HepG2 (cell line): ENCODE results near the gene MAN1C1. TPM values are rescaled to one million over a fixed set of nuclear protein-coding genes. Genes with fewer than 3 reads are reported as not detected.

Source experiments
- ATAC-seq: fragments of 200-7000 bp; cut with Tn5 transposase; 3 replicates; pipeline ENCODE4 v1.9.1; 2020; ENCODE audit warnings: mild to moderate bottlenecking, moderate library complexity
- BruUV-seq: library from RNA; stranded (reverse); fragments of 400-500 nt; replicated peaks from 2 replicates; lab custom pipeline; 2021; lab: Mats Ljungman, UMichigan
- CTCF ChIA-PET: fragments of 300-600 bp; formaldehyde crosslinking; extraction: SDS; loops from one replicate; lab custom pipeline; 2021; ENCODE audit warnings: low total read pairs, inconsistent platforms, low intra/inter-chr PET ratio; lab: Yijun Ruan, JAX
- POLR2A ChIA-PET: fragments of 350-600 bp; sonication (Branson Sonifier 250); formaldehyde crosslinking; loops from one replicate; lab custom pipeline; 2020; ENCODE audit warnings: antibody characterized with exemption, inconsistent platforms; lab: Yijun Ruan, JAX
- DNase-seq: peaks from one replicate; pipeline ENCODE4 v3.0.0-alpha.2; 2015; ENCODE audit warnings: low spot score
- FAIRE-seq: peaks from 3 replicates; lab custom pipeline; 2011; peaks lifted over from hg19 to GRCh38; lab: Jason Lieb, UNC
- H2AFZ ChIP-seq: one replicate; pipeline ENCODE4 v1.6.1; 2011; ENCODE audit warnings: low read length, inconsistent platforms
- H3K27ac ChIP-seq: fragments of 300-600 bp; 3 replicates; pipeline ENCODE4 v1.8.0; 2011; ENCODE audit warnings: mixed run types, mild to moderate bottlenecking, mixed read lengths, low read length, inconsistent platforms; ENCODE audit not compliant: insufficient read depth; ENCODE audit errors: extremely low read length
- H3K27me3 ChIP-seq, 2 experiments: fragments of 200-600 bp in 1 of 2; 2 replicates in 1 of 2; 3 replicates in 1 of 2; pipeline versions ENCODE4 v1.6.0 to v1.8.0; 2011; ENCODE audit warnings: low read length in 2 of 2, mild to moderate bottlenecking in 2 of 2, moderate library complexity in 2 of 2, inconsistent platforms in 1 of 2; ENCODE audit not compliant: insufficient read depth in 2 of 2, control insufficient read depth in 1 of 2
- H3K36me3 ChIP-seq, 2 experiments: fragments of 200-600 bp in 1 of 2; replicated peaks in 1 of 2; 2 replicates in 1 of 2; 3 replicates in 1 of 2; pipeline versions ENCODE4 v1.5.1 to v1.8.0; 2011; ENCODE audit warnings: low read length in 2 of 2, inconsistent platforms in 1 of 2; ENCODE audit not compliant: insufficient read depth in 2 of 2, control insufficient read depth in 1 of 2
- H3K4me1 ChIP-seq: 2 replicates; pipeline ENCODE4 v1.5.1; 2012; ENCODE audit warnings: low read length, inconsistent platforms; ENCODE audit not compliant: insufficient read depth
- H3K4me2 ChIP-seq: 2 replicates; pipeline ENCODE4 v1.6.0; 2011; ENCODE audit warnings: low read depth, low read length, inconsistent platforms
- H3K4me3 ChIP-seq, 3 experiments: fragments of 200-600 bp in 1 of 3; sonication (generic), shearing (Covaris generic) in 1 of 3; replicated peaks in 1 of 3; 2 replicates each; pipeline ENCODE4 v1.5.1; 2011 to 2016; ENCODE audit warnings: low read length in 3 of 3, inconsistent platforms in 2 of 3, low read depth in 2 of 3, mild to moderate bottlenecking in 2 of 3, control low read depth in 1 of 3, mixed read lengths in 1 of 3; ENCODE audit not compliant: insufficient read depth in 1 of 3
- H3K79me2 ChIP-seq: one replicate; pipeline ENCODE4 v1.6.1; 2011; ENCODE audit warnings: low read length, inconsistent platforms; ENCODE audit not compliant: insufficient read depth
- H3K9ac ChIP-seq: 2 replicates; pipeline ENCODE4 v1.6.0; 2011; ENCODE audit warnings: mild to moderate bottlenecking, low read depth, low read length, inconsistent platforms; ENCODE audit not compliant: insufficient read depth
- H3K9me3 ChIP-seq: 2 replicates; pipeline ENCODE4 v1.5.1; 2012; ENCODE audit warnings: mild to moderate bottlenecking, low read length
- H4K20me1 ChIP-seq: 2 replicates; pipeline ENCODE4 v1.6.0; 2011; ENCODE audit warnings: inconsistent platforms, mild to moderate bottlenecking, low read length, moderate library complexity; ENCODE audit not compliant: insufficient read depth
- HHEX ChIP-seq: IDR thresholded peaks from 2 replicates; pipeline ENCODE4 v1.6.1; 2016; ENCODE audit warnings: control low read depth
- IRX3 ChIP-seq: sonication (generic); formaldehyde crosslinking; IDR thresholded peaks from 2 replicates; pipeline ENCODE4 v1.8.1; 2023; ENCODE audit warnings: mild to moderate bottlenecking, low read depth, missing genetic modification reagents, borderline replicate concordance
- NFATC3 ChIP-seq: sonication (generic); formaldehyde crosslinking; IDR thresholded peaks from 2 replicates; pipeline ENCODE4 v1.5.1; 2020; ENCODE audit warnings: mild to moderate bottlenecking, missing genetic modification reagents
- PHF8 ChIP-seq: sonication (generic); formaldehyde crosslinking; IDR thresholded peaks from 2 replicates; pipeline ENCODE4 v1.5.0; 2020; ENCODE audit warnings: missing genetic modification reagents
- ZFP62 ChIP-seq: sonication (generic); formaldehyde crosslinking; IDR thresholded peaks from 2 replicates; pipeline ENCODE4 v1.4.0; 2020; ENCODE audit warnings: missing genetic modification reagents
- ZNF605 ChIP-seq: sonication (generic); formaldehyde crosslinking; IDR thresholded peaks from 2 replicates; pipeline ENCODE4 v1.8.0; 2022; ENCODE audit warnings: mild to moderate bottlenecking, missing genetic modification reagents
- ZNF891 ChIP-seq: sonication (generic); formaldehyde crosslinking; IDR thresholded peaks from 2 replicates; pipeline ENCODE4 v1.5.0; 2020; ENCODE audit warnings: mild to moderate bottlenecking, missing genetic modification reagents
- WGBS: methylation state at CpG from one replicate; pipeline ENCODE4 v1.1.6; 2017; ENCODE audit warnings: low lambda C conversion rate; 5-methylcytosine and 5-hydroxymethylcytosine counted together
- in situ Hi-C: cut with HindIII; loops from 2 replicates; pipeline ENCODE4 v1.10.0; 2017; ENCODE audit warnings: low pct_unique_long_range_greater_than_20kb; ENCODE audit not compliant: extremely low pct_ligation_motif_present
- intact Hi-C: fragments of 100-400 bp; cut with micrococcal nuclease; formaldehyde crosslinking; loops from one replicate; pipeline ENCODE4 v1.10.0; 2022; ENCODE audit not compliant: unreplicated experiment
- polyA plus RNA-seq, 8 experiments: library from polyadenylated mRNA; depleted of rRNA in 3 of 8; stranded (reverse) in 7 of 8; unstranded in 1 of 8; fragments of >200 nt; fragmentation: Illumina TruSeq in 4 of 8; extraction: Trizol in 4 of 8; gene quantifications; 2 replicates each; pipeline versions ENCODE4 v1.2.1 to v1.2.3, GENCODE V29; 2011 to 2016; ENCODE audit warnings: low read depth in 4 of 8, missing spikeins in 1 of 8, mixed read lengths in 1 of 8; ENCODE audit not compliant: insufficient read depth in 1 of 8
- total RNA-seq, 5 experiments: library from RNA; depleted of rRNA; stranded (reverse); fragments of >200 nt; fragmentation: Illumina TruSeq; extraction: Trizol; gene quantifications; 2 replicates each; pipeline ENCODE4 v1.2.3, GENCODE V29; 2016; ENCODE audit warnings: low read depth in 1 of 5
- TF ChIP-seq, protein P1 (sequence below): sonication (generic); formaldehyde crosslinking; IDR thresholded peaks from 2 replicates; pipeline ENCODE4 v1.4.0; 2020; ENCODE audit warnings: mild to moderate bottlenecking, missing genetic modification reagents, borderline replicate concordance

Gene MAN1C1
- total and polyA plus RNA-seq, 2 of the 13 experiments (the other 11 are each of a cell fraction or from before 2014, with no cell fraction given) = 0.18 to 0.49 TPM

DNA sequence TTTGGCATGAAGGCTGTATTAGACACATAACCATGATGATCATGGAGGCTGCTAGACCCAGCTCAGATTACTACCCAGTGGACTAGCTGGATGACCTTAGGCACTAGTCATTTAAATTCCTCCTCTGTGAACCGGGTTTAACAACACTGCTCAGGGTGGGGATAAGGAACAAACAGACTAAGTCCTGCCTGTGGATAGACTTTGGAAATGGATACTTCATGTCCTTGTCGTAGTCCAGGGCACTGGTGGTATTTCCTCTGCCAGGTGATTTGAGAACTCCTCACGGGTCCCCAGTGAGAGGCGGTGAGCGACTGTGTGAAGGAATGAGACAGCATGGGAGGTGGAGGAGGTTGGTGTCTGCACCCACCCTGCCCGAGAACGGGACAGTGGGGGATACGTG is 110.5 kb downstream of the MAN1C1 start:
- Histone ChIP-seq H3K4me1 (peaks cover 15% of the 10 kb centered on the region), H2AFZ (no peak overlapping the region), H3K4me2 (no peak overlapping the region), H3K4me3 (no peak overlapping the region), H3K27ac (no peak overlapping the region), H3K9me3 (no peaks in the 10 kb centered on the region), H3K79me2 (no peaks in the 10 kb centered on the region), H3K36me3 (no peaks in the 10 kb centered on the region), H4K20me1 (no peaks in the 10 kb centered on the region), H3K27me3 (peaks cover 2 to 25% of the 10 kb centered on the region in 2 experiments; a peak in 4 of 5 replicates), H3K9ac (no peak overlapping the region)
- ATAC-seq = peak; percentile 19
- ChIA-PET CTCF (no interaction called here), POLR2A (no interaction called here)
- no peak for FAIRE-seq
- WGBS = 16% methylated on average over 8 of the region's 8 CpGs
- intact Hi-C loops (no loop called here), in situ Hi-C loops (no loop called here)
- no TSS peak for BruUV-seq
- DNase-seq = no peak
- TF ChIP-seq ZNF605 (CRISPR knock-in tag) = no peak
- no peak for TF ChIP-seq PHF8 (CRISPR knock-in tag)
- TF ChIP-seq IRX3 (CRISPR knock-in tag) = no peak
- no peak for TF ChIP-seq NFATC3 (CRISPR knock-in tag)
- TF ChIP-seq HHEX (CRISPR knock-in tag) = no peak
- no peak for TF ChIP-seq ZNF891 (CRISPR knock-in tag)
- TF ChIP-seq ZFP62 (CRISPR knock-in tag) = no peak
- TF ChIP-seq, protein P1, sequence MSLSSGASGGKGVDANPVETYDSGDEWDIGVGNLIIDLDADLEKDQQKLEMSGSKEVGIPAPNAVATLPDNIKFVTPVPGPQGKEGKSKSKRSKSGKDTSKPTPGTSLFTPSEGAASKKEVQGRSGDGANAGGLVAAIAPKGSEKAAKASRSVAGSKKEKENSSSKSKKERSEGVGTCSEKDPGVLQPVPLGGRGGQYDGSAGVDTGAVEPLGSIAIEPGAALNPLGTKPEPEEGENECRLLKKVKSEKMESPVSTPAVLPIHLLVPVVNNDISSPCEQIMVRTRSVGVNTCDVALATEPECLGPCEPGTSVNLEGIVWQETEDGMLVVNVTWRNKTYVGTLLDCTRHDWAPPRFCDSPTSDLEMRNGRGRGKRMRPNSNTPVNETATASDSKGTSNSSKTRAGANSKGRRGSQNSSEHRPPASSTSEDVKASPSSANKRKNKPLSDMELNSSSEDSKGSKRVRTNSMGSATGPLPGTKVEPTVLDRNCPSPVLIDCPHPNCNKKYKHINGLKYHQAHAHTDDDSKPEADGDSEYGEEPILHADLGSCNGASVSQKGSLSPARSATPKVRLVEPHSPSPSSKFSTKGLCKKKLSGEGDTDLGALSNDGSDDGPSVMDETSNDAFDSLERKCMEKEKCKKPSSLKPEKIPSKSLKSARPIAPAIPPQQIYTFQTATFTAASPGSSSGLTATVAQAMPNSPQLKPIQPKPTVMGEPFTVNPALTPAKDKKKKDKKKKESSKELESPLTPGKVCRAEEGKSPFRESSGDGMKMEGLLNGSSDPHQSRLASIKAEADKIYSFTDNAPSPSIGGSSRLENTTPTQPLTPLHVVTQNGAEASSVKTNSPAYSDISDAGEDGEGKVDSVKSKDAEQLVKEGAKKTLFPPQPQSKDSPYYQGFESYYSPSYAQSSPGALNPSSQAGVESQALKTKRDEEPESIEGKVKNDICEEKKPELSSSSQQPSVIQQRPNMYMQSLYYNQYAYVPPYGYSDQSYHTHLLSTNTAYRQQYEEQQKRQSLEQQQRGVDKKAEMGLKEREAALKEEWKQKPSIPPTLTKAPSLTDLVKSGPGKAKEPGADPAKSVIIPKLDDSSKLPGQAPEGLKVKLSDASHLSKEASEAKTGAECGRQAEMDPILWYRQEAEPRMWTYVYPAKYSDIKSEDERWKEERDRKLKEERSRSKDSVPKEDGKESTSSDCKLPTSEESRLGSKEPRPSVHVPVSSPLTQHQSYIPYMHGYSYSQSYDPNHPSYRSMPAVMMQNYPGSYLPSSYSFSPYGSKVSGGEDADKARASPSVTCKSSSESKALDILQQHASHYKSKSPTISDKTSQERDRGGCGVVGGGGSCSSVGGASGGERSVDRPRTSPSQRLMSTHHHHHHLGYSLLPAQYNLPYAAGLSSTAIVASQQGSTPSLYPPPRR = no peak
